HEK293 (cell line): ENCODE measurements around the gene SNX8.

Experiments
- CTCF ChIA-PET: fragments of 350-600 bp; formaldehyde crosslinking; extraction: SDS; loops from one replicate; lab custom pipeline; 2021; ENCODE audit warnings: antibody characterized with exemption; lab: Yijun Ruan, JAX
- POLR2A ChIA-PET: fragments of 300-600 bp; formaldehyde crosslinking; extraction: SDS; loops from one replicate; lab custom pipeline; 2020; ENCODE audit warnings: antibody characterized with exemption, inconsistent platforms; lab: Yijun Ruan, JAX
- H3K27ac ChIP-seq: fragments of 200-500 bp; sonication (Bioruptor generic); 2 replicates; pipeline ENCODE4 v1.5.1; 2014; ENCODE audit warnings: low read depth, low read length, control low read depth, inconsistent platforms; ENCODE audit errors: extremely low read depth
- H3K36me3 ChIP-seq, 2 experiments: fragments of 200-500 bp in 1 of 2; sonication (Bioruptor generic) in 1 of 2; 1 replicate in 1 of 2; 2 replicates in 1 of 2; pipeline ENCODE4 v1.5.1; 2014 to 2017; ENCODE audit warnings: inconsistent platforms in 2 of 2, low read length in 2 of 2; ENCODE audit not compliant: control insufficient read depth in 2 of 2, insufficient read depth in 1 of 2
- H3K4me1 ChIP-seq: fragments of 200-500 bp; sonication (Bioruptor generic); 2 replicates; pipeline ENCODE4 v1.5.1; 2014; ENCODE audit warnings: mild to moderate bottlenecking, low read length, inconsistent platforms; ENCODE audit not compliant: control insufficient read depth, insufficient read depth
- H3K4me3 ChIP-seq: 2 replicates; pipeline ENCODE4 v1.5.1; 2011; ENCODE audit warnings: low read depth, mild to moderate bottlenecking, control low read depth, low read length, moderate library complexity
- H3K9me3 ChIP-seq: fragments of 200-500 bp; sonication (Bioruptor generic); 2 replicates; pipeline ENCODE4 v1.5.1; 2014; ENCODE audit warnings: low read depth, low read length, inconsistent platforms; ENCODE audit not compliant: control insufficient read depth, insufficient read depth
- HOXC10 ChIP-seq: sonication (generic); formaldehyde crosslinking; IDR thresholded peaks from 2 replicates; pipeline ENCODE4 v1.8.1; 2023; ENCODE audit warnings: mild to moderate bottlenecking, missing genetic modification reagents
- KLF7 ChIP-seq: fragments of 450-650 bp; formaldehyde crosslinking; IDR thresholded peaks from 2 replicates; pipeline ENCODE4 v1.5.1; 2016; ENCODE audit warnings: missing biosample characterization, missing genetic modification characterization, borderline replicate concordance
- OVOL3 ChIP-seq: fragments of 450-650 bp; formaldehyde crosslinking; IDR thresholded peaks from 2 replicates; pipeline ENCODE4 v1.5.1; 2016; ENCODE audit warnings: missing biosample characterization, missing genetic modification characterization
- SCRT2 ChIP-seq: fragments of 450-650 bp; formaldehyde crosslinking; IDR thresholded peaks from 2 replicates; pipeline ENCODE4 v1.5.1; 2016; ENCODE audit warnings: missing biosample characterization, missing genetic modification characterization
- TCF7L2 ChIP-seq: IDR thresholded peaks from 2 replicates; pipeline ENCODE4 v1.6.1; 2011; ENCODE audit warnings: low read depth, mild to moderate bottlenecking, inconsistent platforms, low read length, moderate library complexity, borderline replicate concordance
- ZFHX2 ChIP-seq: fragments of 450-650 bp; formaldehyde crosslinking; conservative IDR thresholded peaks from 2 replicates; pipeline ENCODE4 v1.5.1; 2016; ENCODE audit warnings: missing biosample characterization, missing genetic modification characterization
- ZNF148 ChIP-seq: fragments of 450-650 bp; formaldehyde crosslinking; IDR thresholded peaks from 2 replicates; pipeline ENCODE4 v1.5.0; 2017; ENCODE audit warnings: missing biosample characterization, missing genetic modification characterization, borderline replicate concordance
- ZNF155 ChIP-seq: fragments of 450-650 bp; formaldehyde crosslinking; IDR thresholded peaks from 2 replicates; pipeline ENCODE4 v1.5.1; 2016; ENCODE audit warnings: missing biosample characterization, missing genetic modification characterization
- ZNF19 ChIP-seq: fragments of 450-650 bp; formaldehyde crosslinking; IDR thresholded peaks from 2 replicates; pipeline ENCODE4; 2016; ENCODE audit warnings: missing biosample characterization, missing genetic modification characterization, low read depth
- ZNF2 ChIP-seq: fragments of 450-650 bp; formaldehyde crosslinking; IDR thresholded peaks from 2 replicates; pipeline ENCODE4 v1.5.1; 2016; ENCODE audit warnings: missing biosample characterization, missing genetic modification characterization
- ZNF274 ChIP-seq, 2 experiments: fragments of 200-500 bp in 1 of 2; fragments of 450-650 bp in 1 of 2; sonication (Bioruptor generic) in 1 of 2; formaldehyde crosslinking in 1 of 2; IDR thresholded peaks; 2 replicates each; pipeline versions ENCODE4 v1.5.1 to v1.6.1; 2014 to 2016; ENCODE audit warnings: borderline replicate concordance in 1 of 2, inconsistent platforms in 1 of 2, low read length in 1 of 2, missing biosample characterization in 1 of 2, missing genetic modification characterization in 1 of 2
- ZNF391 ChIP-seq: fragments of 450-650 bp; formaldehyde crosslinking; IDR thresholded peaks from 2 replicates; pipeline ENCODE4 v1.5.1; 2016; ENCODE audit warnings: low read depth, missing biosample characterization, missing genetic modification characterization, borderline replicate concordance
- ZNF518A ChIP-seq: fragments of 450-650 bp; formaldehyde crosslinking; conservative IDR thresholded peaks from 2 replicates; pipeline ENCODE4 v1.5.1; 2016; ENCODE audit warnings: low read depth, missing biosample characterization, missing genetic modification characterization
- ZNF530 ChIP-seq: fragments of 450-650 bp; formaldehyde crosslinking; IDR thresholded peaks from 2 replicates; pipeline ENCODE4 v1.5.1; 2016; ENCODE audit warnings: low read depth, missing biosample characterization, missing genetic modification characterization
- ZNF544 ChIP-seq: fragments of 450-650 bp; formaldehyde crosslinking; IDR thresholded peaks from 2 replicates; pipeline ENCODE4 v1.5.0; 2017; ENCODE audit warnings: missing biosample characterization, missing genetic modification characterization
- ZNF571 ChIP-seq: fragments of 450-650 bp; formaldehyde crosslinking; IDR thresholded peaks from 2 replicates; pipeline ENCODE4 v1.5.0; 2017; ENCODE audit warnings: missing biosample characterization, missing genetic modification characterization
- ZNF610 ChIP-seq: fragments of 450-650 bp; formaldehyde crosslinking; IDR thresholded peaks from 2 replicates; pipeline ENCODE4 v1.5.1; 2016; ENCODE audit warnings: missing biosample characterization, missing genetic modification characterization, borderline replicate concordance
- ZNF777 ChIP-seq: fragments of 450-650 bp; formaldehyde crosslinking; IDR thresholded peaks from 2 replicates; pipeline ENCODE4 v1.5.1; 2017; ENCODE audit warnings: missing biosample characterization, missing genetic modification characterization, borderline replicate concordance

SNX8 gene

GRCh38 chr7:2256306-2257045, 57.8 kb downstream of the SNX8 start:
- TF ChIP-seq TCF7L2 (no peak), ZNF391 (no peak), ZNF518A (no peak), ZNF155 (tag by site-specific recombination) (no peak), ZNF571 (tag by site-specific recombination) (no peak)
- TF ChIP-seq, all 188 proteins: peak for 0
- no peaks in the 10 kb centered on the region for H3K36me3 ChIP-seq
- H3K4me3 ChIP-seq, result no peak overlapping the region
- no peaks in the 10 kb centered on the region for H3K4me1 ChIP-seq
- H3K27ac ChIP-seq, result no peak overlapping the region
- CTCF ChIA-PET, result interaction anchor here (0.6 kb wide), 1 partner anchor 75 kb away, joined by 3 read pairs; no protein-coding TSS in a partner anchor
- POLR2A ChIA-PET, result no interaction called here
- no peaks in the 10 kb centered on the region for H3K9me3 ChIP-seq

- Histone ChIP-seq H3K27ac (no peak overlapping the region), H3K4me3 (no peak overlapping the region), H3K36me3 (peaks cover 0 to 3% of the 10 kb centered on the region in 2 experiments; a peak in 2 of 3 replicates), H3K9me3 (no peaks in the 10 kb centered on the region), H3K4me1 (no peaks in the 10 kb centered on the region)
- ChIA-PET POLR2A (no interaction called here), CTCF (no interaction called here)
- TF ChIP-seq ZNF610 (tag by site-specific recombination), result no peak
- TF ChIP-seq ZNF274 (IDR thresholded peaks at IDR 0.05; ENCODE audit: low read length), result no peak
- no peak for TF ChIP-seq ZNF274 (tag by site-specific recombination; IDR thresholded peaks at IDR 0.05; ENCODE audit: borderline replicate concordance)
- TF ChIP-seq ZNF544 (tag by site-specific recombination), result no peak
Observed at GRCh38 chr7:2255145-2256139, 58.8 kb downstream of the SNX8 start.

- H3K4me1 ChIP-seq, result no peaks in the 10 kb centered on the region
- H3K27ac ChIP-seq, result no peak overlapping the region
- no peak for TF ChIP-seq ZFHX2 (tag by site-specific recombination)
- TF ChIP-seq TCF7L2, result no peak
- no peak for TF ChIP-seq ZNF19 (tag by site-specific recombination)
- no peak for TF ChIP-seq ZNF148
- TF ChIP-seq HOXC10, result no peak
- TF ChIP-seq SCRT2 (tag by site-specific recombination), result no peak
- no peak for TF ChIP-seq ZNF777
- no peak for TF ChIP-seq ZNF610 (tag by site-specific recombination)
- TF ChIP-seq OVOL3 (tag by site-specific recombination), result no peak
- TF ChIP-seq ZNF2 (tag by site-specific recombination), result no peak
- no peak for TF ChIP-seq KLF7 (tag by site-specific recombination)
- TF ChIP-seq ZNF530 (tag by site-specific recombination), result no peak
- ChIA-PET CTCF (interaction anchor here (0.9 kb wide), 1 partner anchor 9 kb away, joined by 4 read pairs; no protein-coding TSS in a partner anchor), POLR2A (no interaction called here)
- H3K4me3 ChIP-seq, result no peak overlapping the region
- peaks cover 0 to 7% of the 10 kb centered on the region in 2 experiments; a peak in 2 of 3 replicates for H3K36me3 ChIP-seq
- H3K9me3 ChIP-seq, result no peaks in the 10 kb centered on the region
Observed at GRCh38 chr7:2254429-2255144, 59.7 kb downstream of the SNX8 start.
